H1 (cell line): ENCODE results near the gene EFCAB6. TPM values are rescaled to one million over a fixed set of nuclear protein-coding genes. Genes with fewer than 3 reads are reported as not detected.

Source experiments
- E2F6 ChIP-seq: IDR thresholded peaks from 2 replicates; pipeline ENCODE4 v1.6.1; 2012; ENCODE audit warnings: inconsistent platforms
- HDAC2 ChIP-seq, 2 experiments: fragments of 300-600 bp in 1 of 2; sonication (generic) in 1 of 2; IDR thresholded peaks; 2 replicates each; pipeline ENCODE4 v1.6.1; 2011 to 2012; ENCODE audit warnings: low read depth in 2 of 2, low read length in 2 of 2, mild to moderate bottlenecking in 2 of 2, moderate library complexity in 2 of 2, borderline replicate concordance in 1 of 2, inconsistent platforms in 1 of 2
- NRF1 ChIP-seq: IDR thresholded peaks from 2 replicates; pipeline ENCODE4 v1.6.1; 2011; ENCODE audit warnings: mild to moderate bottlenecking, low read depth, low read length, improper control_type of control experiment
- SIRT6 ChIP-seq: IDR thresholded peaks from one replicate; pipeline ENCODE4 v1.7.1; 2012; ENCODE audit warnings: low read length, inconsistent platforms
- polyA plus RNA-seq, 7 experiments: library from polyadenylated mRNA; depleted of rRNA in 3 of 7; stranded (reverse) in 5 of 7; unstranded in 2 of 7; fragments of >200 nt in 5 of 7; fragments of 200-250 nt in 2 of 7; gene quantifications; 1 replicate in 5 of 7; 2 replicates in 1 of 7; 4 replicates in 1 of 7; pipeline versions ENCODE4 v1.2.1 to v1.2.3, GENCODE V29; 2011 to 2013; ENCODE audit warnings: missing spikeins in 2 of 7, mixed read lengths in 2 of 7
- total RNA-seq: library from RNA; stranded (reverse); fragmentation: NEBNext Ultra II Directional; extraction: Animal tissue kit (Norgen Biotek cat#: 25700); gene quantifications from 2 replicates; pipeline ENCODE4 v1.2.1, GENCODE V29; 2021

EFCAB6 gene
- total and polyA plus RNA-seq, 2 of the 8 experiments (the other 6 are each of a cell fraction or from before 2014, with no cell fraction given): 0.32 to 1.7 TPM

GRCh38 chr22:43858156-43858895, 46.2 kb upstream of the EFCAB6 start (continued):
- TF ChIP-seq E2F6 (no peak), HDAC2 (IDR thresholded peaks at IDR 0.05; ENCODE audit: borderline replicate concordance in 1 of 2, low read depth in 2 of 2, low read length in 2 of 2) (no peak), NRF1 (no peak), SIRT6 (no peak)
